Adipocyte (in vitro differentiated cells): ENCODE data around the gene GTF2I.
"Not testable (repeated sequence)": the region's sequence is repeated elsewhere in the genome, so short reads cannot be mapped to it uniquely, and the experiment has no call there.

ENCODE experiments used
- DNase-seq: peaks from one replicate; pipeline ENCODE4 v3.0.0-alpha.2; 2015; ENCODE audit warnings: low read depth
- H3K27me3 ChIP-seq: replicated peaks from 2 replicates; pipeline ENCODE4 v1.7.0; 2013; ENCODE audit warnings: mild to moderate bottlenecking, low read length, moderate library complexity; ENCODE audit not compliant: control insufficient read depth, insufficient read depth
- H3K36me3 ChIP-seq: 2 replicates; pipeline ENCODE4 v1.7.0; 2013; ENCODE audit warnings: low read length, mild to moderate bottlenecking, moderate library complexity; ENCODE audit not compliant: control insufficient read depth, insufficient read depth, severe bottlenecking
- H3K4me1 ChIP-seq: 2 replicates; pipeline ENCODE4 v1.7.0; 2013; ENCODE audit warnings: mild to moderate bottlenecking, low read length, moderate library complexity; ENCODE audit not compliant: control insufficient read depth, insufficient read depth
- H3K4me3 ChIP-seq: 2 replicates; pipeline ENCODE4 v1.7.0; 2013; ENCODE audit warnings: mild to moderate bottlenecking, low read length, moderate library complexity
- H3K9ac ChIP-seq: 2 replicates; pipeline ENCODE4 v1.7.0; 2013; ENCODE audit warnings: mild to moderate bottlenecking, low read length, moderate library complexity
- H3K9me3 ChIP-seq: 2 replicates; pipeline ENCODE4 v1.7.0; 2013; ENCODE audit warnings: mild to moderate bottlenecking, low read length, moderate library complexity; ENCODE audit not compliant: control insufficient read depth

GTF2I gene

DNA sequence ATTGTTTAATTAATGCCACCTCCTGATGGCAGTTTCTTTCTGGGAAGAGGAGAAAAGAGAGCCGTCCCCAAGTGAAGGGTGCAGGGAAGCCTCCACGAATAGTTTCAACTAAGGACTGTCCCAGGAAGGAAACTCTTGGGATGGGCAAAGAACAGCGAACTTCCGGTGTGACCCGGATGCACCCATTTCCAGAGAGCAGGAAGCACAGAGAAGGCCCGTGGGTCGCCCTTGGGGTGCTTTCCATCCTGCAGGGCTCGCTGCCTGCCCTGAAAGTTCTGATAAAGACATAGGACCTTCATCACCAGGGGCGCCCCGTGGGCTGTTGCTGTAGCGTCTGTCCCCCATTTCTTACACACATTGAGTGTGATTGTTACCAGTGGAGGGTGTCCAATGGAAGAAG is 27.0 kb downstream of the GTF2I start:
- Histone ChIP-seq H3K36me3 (peaks cover 7% of the 10 kb centered on the region), H3K4me3 (no peak overlapping the region), H3K27me3 (no peaks in the 10 kb centered on the region), H3K4me1 (no peaks in the 10 kb centered on the region), H3K9me3 (no peaks in the 10 kb centered on the region), H3K9ac (no peak overlapping the region)
- DNase-seq = no peak

DNA sequence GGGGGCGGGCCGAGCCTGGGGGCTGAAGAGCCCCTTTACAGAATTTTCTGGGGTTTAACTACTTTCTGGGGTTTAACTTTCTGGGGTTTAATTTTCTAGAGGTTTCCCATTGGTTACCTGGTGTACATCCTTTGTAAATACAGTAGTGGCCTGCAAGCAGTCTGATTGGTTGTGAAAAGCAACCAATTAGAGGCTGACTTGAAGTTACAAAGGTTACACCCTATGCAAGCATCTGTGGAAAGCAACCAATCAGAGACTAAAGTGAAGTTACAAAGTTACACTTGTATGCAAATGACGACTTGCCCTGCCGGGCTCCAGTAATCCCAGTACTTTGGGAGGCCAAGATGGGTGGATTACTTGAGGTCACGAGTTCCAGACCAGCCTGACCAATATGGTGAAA is 27.4 kb downstream of the GTF2I start:
- H3K4me1 ChIP-seq = no peaks in the 10 kb centered on the region
- peaks cover 10% of the 10 kb centered on the region for H3K36me3 ChIP-seq
- DNase-seq = no peak
- no peaks in the 10 kb centered on the region for H3K9me3 ChIP-seq
- H3K27me3 ChIP-seq = no peaks in the 10 kb centered on the region
- H3K4me3 ChIP-seq = no peak overlapping the region
- no peak overlapping the region for H3K9ac ChIP-seq

GRCh38 chr7:74690474-74690873 is 33.0 kb downstream of the GTF2I start:
- DNase-seq = no peak
- H3K9me3 ChIP-seq = no peaks in the 10 kb centered on the region
- H3K9ac ChIP-seq = no peak overlapping the region
- no peak overlapping the region for H3K4me3 ChIP-seq
- no peaks in the 10 kb centered on the region for H3K27me3 ChIP-seq
- peaks cover 60% of the 10 kb centered on the region for H3K36me3 ChIP-seq
- H3K4me1 ChIP-seq = peaks cover 7% of the 10 kb centered on the region

- DNase-seq, H3K4me3 ChIP-seq, H3K9me3 ChIP-seq, H3K9ac ChIP-seq, H3K4me1 ChIP-seq, H3K27me3 ChIP-seq: not testable (repeated sequence)
- peaks cover 96% of the 10 kb centered on the region for H3K36me3 ChIP-seq
Observed at GRCh38 chr7:74704419-74704818, 46.9 kb downstream of the GTF2I start.

DNA sequence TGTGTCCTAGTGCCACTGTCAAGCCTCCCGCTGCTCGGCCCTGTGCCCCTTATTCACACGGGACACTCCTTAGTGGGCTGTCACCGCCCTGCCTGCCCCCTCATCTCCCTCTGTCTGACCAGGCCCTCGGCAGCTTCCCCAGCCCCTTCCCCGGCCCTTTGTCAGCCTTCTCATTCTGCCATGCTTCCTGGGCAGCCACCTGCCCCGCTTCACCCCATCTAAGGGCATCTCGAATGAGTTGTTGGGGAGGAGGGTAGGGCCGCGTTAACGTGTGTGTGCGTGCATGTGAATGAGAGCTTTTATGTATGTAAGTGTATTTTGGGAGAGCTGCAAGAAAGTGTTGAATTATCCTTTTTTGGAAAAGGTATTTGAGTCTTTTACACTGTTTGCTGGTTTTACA is 49.7 kb downstream of the GTF2I start:
- no peaks in the 10 kb centered on the region for H3K27me3 ChIP-seq
- no peaks in the 10 kb centered on the region for H3K4me1 ChIP-seq
- H3K4me3 ChIP-seq = no peak overlapping the region
- no peak for DNase-seq
- H3K9ac ChIP-seq = no peak overlapping the region
- no peaks in the 10 kb centered on the region for H3K9me3 ChIP-seq
- peaks cover 98% of the 10 kb centered on the region for H3K36me3 ChIP-seq

DNA sequence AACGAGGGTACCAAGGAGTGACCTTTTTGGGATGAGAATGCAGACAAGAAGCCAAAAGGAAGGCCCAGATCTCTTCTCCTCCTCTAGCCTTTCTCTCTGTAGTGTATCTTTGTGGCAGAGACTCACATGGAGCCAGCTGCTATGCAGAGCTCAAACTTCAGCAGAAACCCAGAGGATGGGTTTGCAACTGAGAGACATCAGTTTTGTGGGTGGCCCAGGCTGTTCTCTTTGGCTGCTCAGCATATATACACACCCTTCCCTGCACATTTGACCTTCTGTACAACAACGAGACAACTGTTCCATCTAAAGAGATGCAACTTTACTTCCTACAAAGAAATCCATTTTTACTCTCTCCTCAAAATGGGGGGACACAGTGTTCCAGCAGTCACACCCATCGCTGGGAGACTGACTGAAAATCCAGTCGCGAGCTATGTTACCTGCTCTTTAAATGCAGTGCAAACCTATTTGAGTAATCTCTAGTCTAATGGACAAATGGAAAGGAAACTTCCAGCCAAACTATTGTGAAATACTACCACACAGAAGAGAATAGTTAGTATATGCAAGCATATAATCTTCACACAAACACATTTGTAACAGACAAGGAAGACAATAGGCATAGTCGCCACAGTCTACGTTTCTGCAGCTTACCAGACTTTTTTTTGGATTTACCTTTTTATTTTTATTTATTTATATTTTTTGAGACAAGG is 51.2 kb downstream of the GTF2I start:
- peak; percentile 15 for DNase-seq
- Histone ChIP-seq H3K27me3 (no peaks in the 10 kb centered on the region), H3K9me3 (peaks cover 10% of the 10 kb centered on the region), H3K9ac (no peak overlapping the region), H3K4me1 (no peaks in the 10 kb centered on the region), H3K4me3 (no peak overlapping the region), H3K36me3 (peaks cover 98% of the 10 kb centered on the region)

DNA sequence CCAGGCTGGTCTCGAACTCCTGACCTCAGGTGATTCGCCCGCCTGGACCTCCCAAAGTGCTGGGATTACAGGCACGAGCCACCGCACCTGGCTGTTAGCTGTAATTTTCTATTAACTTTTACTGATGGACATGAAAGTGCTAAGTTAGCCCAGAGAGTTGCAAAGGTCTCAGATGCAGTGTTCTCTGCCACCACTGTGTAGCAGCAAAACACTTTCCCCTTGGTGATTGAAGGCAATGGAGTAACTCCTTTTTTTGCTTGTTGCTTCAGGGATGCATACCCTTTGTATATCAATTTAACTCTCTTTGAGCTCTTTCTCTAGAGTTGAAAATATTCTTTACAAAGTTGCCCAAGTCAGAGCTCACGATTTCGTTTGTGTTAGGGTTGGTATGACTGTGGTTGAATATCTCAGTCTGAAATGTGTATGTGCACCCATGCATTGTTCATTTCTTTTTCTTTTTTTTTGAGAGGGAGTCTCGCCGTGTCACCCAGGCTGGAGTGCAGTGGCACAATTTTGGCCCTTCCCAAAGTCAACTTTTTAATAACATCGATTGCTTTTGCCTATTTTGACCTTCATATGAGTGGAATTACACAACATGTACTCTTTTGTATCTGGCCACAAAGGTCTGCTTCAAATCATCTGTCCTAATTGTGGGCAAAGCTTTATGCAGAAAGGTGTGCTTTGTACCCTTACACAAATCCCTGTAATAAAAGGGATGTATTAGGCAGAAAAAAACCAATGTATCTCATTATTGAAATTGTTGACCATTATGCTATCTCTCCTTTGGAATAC is 52.6 kb downstream of the GTF2I start:
- H3K9me3 ChIP-seq = peaks cover 20% of the 10 kb centered on the region
- H3K4me3 ChIP-seq = no peak overlapping the region
- no peak overlapping the region for H3K9ac ChIP-seq
- H3K27me3 ChIP-seq = no peaks in the 10 kb centered on the region
- peaks cover 100% of the 10 kb centered on the region for H3K36me3 ChIP-seq
- no peak for DNase-seq
- no peaks in the 10 kb centered on the region for H3K4me1 ChIP-seq

GRCh38 chr7:74713567-74713966 is 56.0 kb downstream of the GTF2I start:
- Histone ChIP-seq H3K4me1 (no peaks in the 10 kb centered on the region), H3K4me3 (no peak overlapping the region), H3K9me3 (peaks cover 20% of the 10 kb centered on the region), H3K27me3 (no peaks in the 10 kb centered on the region), H3K36me3 (peaks cover 100% of the 10 kb centered on the region), H3K9ac (no peak overlapping the region)
- no peak for DNase-seq

GRCh38 chr7:74717889-74718288 is 60.4 kb downstream of the GTF2I start:
- H3K4me1 ChIP-seq = no peaks in the 10 kb centered on the region
- H3K27me3 ChIP-seq = no peaks in the 10 kb centered on the region
- H3K9me3 ChIP-seq = peaks cover 18% of the 10 kb centered on the region
- DNase-seq = no peak
- H3K4me3 ChIP-seq = no peak overlapping the region
- peaks cover 98% of the 10 kb centered on the region for H3K36me3 ChIP-seq
- no peak overlapping the region for H3K9ac ChIP-seq

DNA sequence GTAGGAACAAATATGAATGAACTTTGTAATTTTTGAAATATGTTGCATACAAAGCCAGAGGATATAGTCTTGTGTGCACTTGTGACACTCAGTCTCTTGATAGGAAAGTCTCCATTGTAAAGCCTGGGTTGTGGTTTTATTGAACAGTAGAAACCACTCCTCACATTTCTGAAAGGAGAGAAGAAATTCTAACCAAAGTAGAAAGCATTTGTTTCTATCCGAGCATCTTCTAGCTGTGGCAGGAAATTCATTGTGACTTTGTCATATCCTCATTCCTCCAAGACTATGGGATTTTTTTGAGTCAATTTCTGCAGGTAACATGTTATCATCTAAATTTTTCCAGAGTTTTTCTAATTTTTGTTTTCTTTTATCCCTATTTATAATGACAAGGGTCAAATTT is 60.8 kb downstream of the GTF2I start:
- Histone ChIP-seq H3K36me3 (peaks cover 95% of the 10 kb centered on the region), H3K27me3 (no peaks in the 10 kb centered on the region), H3K4me1 (no peaks in the 10 kb centered on the region), H3K4me3 (no peak overlapping the region), H3K9me3 (peaks cover 14% of the 10 kb centered on the region), H3K9ac (no peak overlapping the region)
- no peak for DNase-seq

DNA sequence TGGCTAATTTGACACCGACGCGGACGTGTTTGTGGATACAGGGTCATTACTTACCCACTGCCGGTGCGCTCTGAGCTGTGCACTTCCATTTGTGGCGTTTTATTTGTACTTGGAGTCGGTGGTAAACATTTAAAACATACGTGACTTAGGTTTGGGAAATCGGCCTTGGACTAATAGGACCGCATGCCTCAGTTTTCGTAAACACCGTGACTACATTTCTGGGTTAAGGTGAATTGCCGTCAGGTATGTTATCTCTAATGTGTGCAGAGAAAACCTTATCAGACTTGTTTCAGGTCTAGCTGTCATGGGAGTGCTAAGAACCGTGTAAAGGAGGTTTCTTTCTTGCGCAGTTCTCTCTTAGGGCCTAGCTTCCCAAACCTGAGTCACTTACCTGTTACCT is 64.6 kb downstream of the GTF2I start:
- no peak for DNase-seq
- Histone ChIP-seq H3K9me3 (no peaks in the 10 kb centered on the region), H3K27me3 (no peaks in the 10 kb centered on the region), H3K9ac (no peak overlapping the region), H3K4me1 (no peaks in the 10 kb centered on the region), H3K4me3 (no peak overlapping the region), H3K36me3 (peaks cover 87% of the 10 kb centered on the region)
